Effector memory CD4-positive, alpha-beta T cell (primary cell): Measurements from ENCODE around the gene DIPK1A.
A peak's percentile ranks its signal among the peaks of the same experiment; 100 is the strongest.

Experiments
- DNase-seq, 3 donors: peaks; one replicate each; pipeline ENCODE4 v3.0.0-alpha.2; 2020
- H3K27ac ChIP-seq: 2 replicates; pipeline ENCODE4 v1.7.0; 2013; ENCODE audit warnings: mild to moderate bottlenecking, low read length, moderate library complexity; ENCODE audit not compliant: insufficient read depth, poor library complexity, severe bottlenecking
- H3K27me3 ChIP-seq: replicated peaks from 2 replicates; pipeline ENCODE4 v1.7.0; 2013; ENCODE audit warnings: mild to moderate bottlenecking, low read length; ENCODE audit not compliant: insufficient read depth, control insufficient read depth, poor library complexity, severe bottlenecking
- H3K36me3 ChIP-seq: 2 replicates; pipeline ENCODE4 v1.7.0; 2013; ENCODE audit warnings: mild to moderate bottlenecking, low read length, moderate library complexity; ENCODE audit not compliant: control insufficient read depth, insufficient read depth
- H3K4me1 ChIP-seq: 2 replicates; pipeline ENCODE4 v1.7.0; 2013; ENCODE audit warnings: low read length, mild to moderate bottlenecking; ENCODE audit not compliant: control insufficient read depth, insufficient read depth, poor library complexity, severe bottlenecking
- H3K4me3 ChIP-seq: 2 replicates; pipeline ENCODE4 v1.7.0; 2013; ENCODE audit warnings: low read length, low read depth, mild to moderate bottlenecking; ENCODE audit not compliant: insufficient read depth, poor library complexity, severe bottlenecking
- H3K9me3 ChIP-seq: 2 replicates; pipeline ENCODE4 v1.7.0; 2013; ENCODE audit warnings: mild to moderate bottlenecking, low read length, moderate library complexity; ENCODE audit not compliant: control insufficient read depth

Gene DIPK1A

DNA sequence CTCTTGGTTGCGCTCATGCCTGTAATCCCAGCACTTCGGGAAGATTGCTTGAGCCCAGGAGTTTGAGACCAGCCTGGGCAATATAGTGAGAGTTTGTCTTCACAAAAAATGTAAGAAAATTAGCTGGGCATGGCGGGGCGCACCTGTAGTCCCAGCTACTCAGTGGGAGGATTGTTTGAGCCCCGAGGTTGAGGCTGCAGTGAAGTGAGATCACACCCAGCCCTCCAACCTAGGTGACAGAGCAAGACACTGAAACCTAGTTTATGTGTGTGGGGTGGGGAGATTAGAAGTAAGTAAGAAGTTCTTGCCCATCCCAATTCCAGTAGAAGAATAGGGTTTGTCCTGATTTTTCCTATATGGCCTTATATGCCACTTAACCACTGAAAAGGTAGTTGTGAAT, 127.4 kb downstream of the DIPK1A start:
- no peak for DNase-seq
- Histone ChIP-seq H3K36me3 (peaks cover 31% of the 10 kb centered on the region), H3K27ac (peak overlapping the region; percentile 89), H3K27me3 (no peaks in the 10 kb centered on the region), H3K4me1 (peaks cover 17% of the 10 kb centered on the region), H3K4me3 (peak overlapping the region; percentile 19), H3K9me3 (no peaks in the 10 kb centered on the region)

GRCh38 chr1:92832537-92833114, 128.6 kb downstream of the DIPK1A start:
- Histone ChIP-seq H3K9me3 (no peaks in the 10 kb centered on the region), H3K36me3 (peaks cover 27% of the 10 kb centered on the region), H3K4me1 (peaks cover 17% of the 10 kb centered on the region), H3K27ac (peak overlapping the region; percentile 89), H3K27me3 (no peaks in the 10 kb centered on the region), H3K4me3 (peak overlapping the region; percentile 96)
- peak in 1 of 3 donors; percentile 2 for DNase-seq

GRCh38 chr1:92831762-92832536, 129.3 kb downstream of the DIPK1A start, which contains the start of gene RPL5:
RPL5 (plus strand) TSS chr1:92832040; CDS start chr1:92832115, 75 bp downstream.
- DNase-seq, result peak; percentile 94 to 96 (median 95)
- peaks cover 10% of the 10 kb centered on the region for H3K4me1 ChIP-seq
- peak within 1 kb of the TSS; percentile 89 for H3K27ac ChIP-seq
- peak within 1 kb of the TSS; percentile 96 for H3K4me3 ChIP-seq
- no peaks in the 10 kb centered on the region for H3K27me3 ChIP-seq
- H3K36me3 ChIP-seq, result peaks cover 22% of the 10 kb centered on the region
- H3K9me3 ChIP-seq, result no peaks in the 10 kb centered on the region

DNA sequence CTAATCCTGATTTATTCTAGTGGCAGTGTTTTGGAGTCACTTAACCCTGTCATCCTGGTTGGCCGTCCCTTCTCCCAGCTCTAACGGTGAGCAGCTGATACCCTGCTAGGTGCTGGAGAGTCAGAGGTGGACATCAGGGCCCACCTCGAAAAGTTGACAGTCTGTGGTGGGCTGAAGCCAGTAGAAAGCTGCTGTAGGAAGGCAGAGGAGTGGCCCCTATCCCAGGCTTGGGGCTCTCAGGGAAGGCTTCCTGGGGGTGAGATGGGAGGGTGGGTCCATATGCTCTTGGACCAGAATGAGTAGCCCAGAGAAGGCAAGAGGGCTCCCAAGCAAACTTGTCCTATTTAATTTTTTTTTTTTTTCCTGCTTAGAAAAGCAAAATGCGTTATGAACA, 129.9 kb downstream of the DIPK1A start:
- DNase-seq, result no peak
- Histone ChIP-seq H3K36me3 (peaks cover 18% of the 10 kb centered on the region), H3K4me3 (peak overlapping the region; percentile 96), H3K27ac (no peak overlapping the region), H3K27me3 (no peaks in the 10 kb centered on the region), H3K9me3 (no peaks in the 10 kb centered on the region), H3K4me1 (peaks cover 8% of the 10 kb centered on the region)

DNA sequence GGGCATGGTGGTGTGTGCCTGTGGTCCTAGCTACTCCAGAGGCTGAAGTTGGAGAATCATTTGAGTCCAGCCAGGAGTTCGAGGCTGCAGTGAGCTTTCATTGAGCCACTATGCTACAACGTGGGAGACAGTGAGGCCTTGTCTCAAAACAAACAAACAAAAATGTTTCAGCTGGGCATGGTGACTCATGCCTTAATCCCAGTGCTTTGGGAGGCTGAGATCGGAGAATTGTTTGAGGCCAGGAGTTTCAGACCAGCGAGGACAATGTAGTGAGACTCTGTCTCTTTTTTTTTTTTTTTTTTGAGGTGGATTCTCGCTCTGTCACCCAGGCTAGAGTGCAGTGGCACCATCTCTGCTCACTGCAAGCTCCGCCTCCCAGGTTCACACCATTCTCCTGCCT, 134.5 kb downstream of the DIPK1A start:
- H3K9me3 ChIP-seq, result no peaks in the 10 kb centered on the region
- H3K4me3 ChIP-seq, result no peak overlapping the region
- H3K27ac ChIP-seq, result no peak overlapping the region
- no peaks in the 10 kb centered on the region for H3K27me3 ChIP-seq
- DNase-seq, result no peak
- H3K4me1 ChIP-seq, result no peaks in the 10 kb centered on the region
- H3K36me3 ChIP-seq, result no peaks in the 10 kb centered on the region

GRCh38 chr1:92822879-92823278, 138.4 kb downstream of the DIPK1A start:
- no peaks in the 10 kb centered on the region for H3K36me3 ChIP-seq
- no peak overlapping the region for H3K4me3 ChIP-seq
- no peak overlapping the region for H3K27ac ChIP-seq
- DNase-seq, result no peak
- no peaks in the 10 kb centered on the region for H3K27me3 ChIP-seq
- H3K4me1 ChIP-seq, result no peaks in the 10 kb centered on the region
- no peaks in the 10 kb centered on the region for H3K9me3 ChIP-seq

DNA sequence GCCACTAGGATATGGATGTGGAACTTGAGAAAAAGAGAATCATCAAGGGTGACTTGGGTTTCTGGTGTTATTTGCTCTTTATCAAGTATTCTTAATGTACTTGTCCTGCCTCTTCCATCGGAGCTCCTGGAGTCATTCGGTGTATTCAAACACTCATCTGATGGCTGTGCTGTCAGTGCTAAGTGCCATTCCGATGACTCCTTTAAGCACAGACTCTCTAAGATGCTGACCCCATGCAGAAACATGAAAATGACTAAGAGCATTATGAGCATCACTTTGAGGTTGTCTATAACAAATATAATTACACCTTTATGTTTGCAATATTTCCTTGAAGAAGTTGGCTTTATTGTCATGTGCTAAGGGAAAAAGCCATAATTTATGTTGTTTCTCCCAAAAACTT, 140.7 kb downstream of the DIPK1A start:
- no peak overlapping the region for H3K27ac ChIP-seq
- no peak overlapping the region for H3K4me3 ChIP-seq
- no peaks in the 10 kb centered on the region for H3K4me1 ChIP-seq
- no peaks in the 10 kb centered on the region for H3K36me3 ChIP-seq
- H3K9me3 ChIP-seq, result no peaks in the 10 kb centered on the region
- no peak for DNase-seq
- no peaks in the 10 kb centered on the region for H3K27me3 ChIP-seq

DNA sequence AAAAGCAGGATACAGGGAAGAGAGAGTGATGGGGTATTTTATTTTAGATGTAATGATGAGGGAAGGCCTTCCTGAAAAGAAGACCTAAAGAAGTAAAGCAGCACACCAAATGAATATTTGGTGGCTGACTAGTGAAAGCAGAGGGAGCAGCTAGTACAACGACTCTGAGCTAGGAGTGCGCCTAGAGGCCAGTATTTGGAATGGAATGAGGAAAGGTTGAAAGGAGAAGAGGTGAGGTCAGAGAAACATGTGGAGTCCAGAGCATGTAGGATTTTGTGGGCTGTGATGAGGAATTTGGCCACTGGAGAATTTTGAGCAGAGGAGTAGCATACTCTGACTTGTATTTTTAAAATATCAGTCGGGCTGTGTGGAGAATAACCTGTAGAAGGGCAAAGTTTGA, 141.2 kb downstream of the DIPK1A start:
- no peaks in the 10 kb centered on the region for H3K4me1 ChIP-seq
- no peak overlapping the region for H3K4me3 ChIP-seq
- H3K9me3 ChIP-seq, result no peaks in the 10 kb centered on the region
- H3K27me3 ChIP-seq, result no peaks in the 10 kb centered on the region
- no peaks in the 10 kb centered on the region for H3K36me3 ChIP-seq
- no peak overlapping the region for H3K27ac ChIP-seq
- no peak for DNase-seq

- Histone ChIP-seq H3K4me3 (no peak overlapping the region), H3K4me1 (no peaks in the 10 kb centered on the region), H3K9me3 (no peaks in the 10 kb centered on the region), H3K27me3 (no peaks in the 10 kb centered on the region), H3K36me3 (no peaks in the 10 kb centered on the region), H3K27ac (no peak overlapping the region)
- no peak for DNase-seq
Measured at GRCh38 chr1:92817986-92818764, 143.1 kb downstream of the DIPK1A start.
